Endothelial cell of umbilical vein (primary cell): ENCODE data around the gene BCR. TPM values are rescaled to one million over a fixed set of nuclear protein-coding genes. Genes with fewer than 3 reads are reported as not detected.

ENCODE experiments used
- BruUV-seq: library from RNA; stranded (reverse); fragments of 400-500 nt; replicated peaks from 2 replicates; lab custom pipeline; 2021; lab: Mats Ljungman, UMichigan
- CTCF ChIA-PET: fragments of 300-600, 350-600 bp; sonication (Branson Sonifier 250); formaldehyde crosslinking; loops from one replicate; lab custom pipeline; 2021; ENCODE audit warnings: antibody characterized with exemption, inconsistent platforms; lab: Charles Lee
- POLR2A ChIA-PET: fragments of 300-600, 350-600 bp; sonication (Branson Sonifier 250); formaldehyde crosslinking; loops from one replicate; lab custom pipeline; 2021; ENCODE audit warnings: antibody characterized with exemption, inconsistent platforms; lab: Charles Lee
- DNase-seq: peaks from one replicate; pipeline ENCODE4 v3.0.0-alpha.2; 2011; ENCODE audit warnings: low read depth, low spot score
- FAIRE-seq: peaks from 2 replicates; lab custom pipeline; 2011; peaks lifted over from hg19 to GRCh38; lab: Jason Lieb, UNC
- H2AFZ ChIP-seq: 2 replicates; pipeline ENCODE4 v1.6.0; 2012; ENCODE audit warnings: low read depth, low read length, control low read depth, inconsistent platforms
- H3K27ac ChIP-seq: 2 replicates; pipeline ENCODE4 v1.5.1; 2011; ENCODE audit warnings: low read depth, mild to moderate bottlenecking, control low read depth, low read length, moderate library complexity; ENCODE audit not compliant: insufficient read depth
- H3K27me3 ChIP-seq, 2 experiments: 2 replicates each; pipeline versions ENCODE4 v1.6.0 to v1.6.1; 2011; ENCODE audit warnings: low read length in 2 of 2, mixed read lengths in 1 of 2; ENCODE audit not compliant: control insufficient read depth in 2 of 2, insufficient read depth in 2 of 2
- H3K36me3 ChIP-seq, 2 experiments: 2 replicates in 1 of 2; 3 replicates in 1 of 2; pipeline ENCODE4 v1.5.1; 2011; ENCODE audit warnings: low read length in 2 of 2, mild to moderate bottlenecking in 1 of 2, moderate library complexity in 1 of 2; ENCODE audit not compliant: control insufficient read depth in 2 of 2, insufficient read depth in 2 of 2; ENCODE audit errors: extremely low read depth in 1 of 2
- H3K4me1 ChIP-seq: 3 replicates; pipeline ENCODE4 v1.5.1; 2011; ENCODE audit warnings: mild to moderate bottlenecking, low read length; ENCODE audit not compliant: control insufficient read depth, insufficient read depth; ENCODE audit errors: extremely low read depth
- H3K4me2 ChIP-seq: 2 replicates; pipeline ENCODE4 v1.6.1; 2011; ENCODE audit warnings: low read length, control low read depth, mixed read lengths; ENCODE audit not compliant: insufficient read depth
- H3K4me3 ChIP-seq, 3 experiments: fragments of 200-600 bp in 1 of 3; sonication (generic), shearing (Covaris generic) in 1 of 3; replicated peaks in 1 of 3; 2 replicates each; pipeline ENCODE4 v1.5.1; 2011 to 2016; ENCODE audit warnings: control low read depth in 3 of 3, low read length in 3 of 3, mild to moderate bottlenecking in 2 of 3, inconsistent platforms in 1 of 3, low read depth in 1 of 3, moderate library complexity in 1 of 3; ENCODE audit not compliant: insufficient read depth in 1 of 3
- H3K79me2 ChIP-seq: 2 replicates; pipeline ENCODE4 v1.6.0; 2012; ENCODE audit warnings: low read length, inconsistent platforms; ENCODE audit not compliant: control insufficient read depth, insufficient read depth
- H3K9ac ChIP-seq: replicated peaks from 2 replicates; pipeline ENCODE3; 2011; ENCODE audit warnings: low read length, control low read depth; ENCODE audit not compliant: insufficient read depth; ENCODE audit errors: extremely low read depth
- H3K9me1 ChIP-seq: replicated peaks from 3 replicates; pipeline ENCODE4 v1.6.0; 2011; ENCODE audit warnings: mild to moderate bottlenecking, low read length; ENCODE audit not compliant: control insufficient read depth, insufficient read depth; ENCODE audit errors: extremely low read depth
- H3K9me3 ChIP-seq: replicated peaks from 2 replicates; pipeline ENCODE4 v1.5.1; 2012; ENCODE audit warnings: low read length, inconsistent platforms; ENCODE audit not compliant: control insufficient read depth, insufficient read depth
- H4K20me1 ChIP-seq: replicated peaks from 2 replicates; pipeline ENCODE3; 2011; ENCODE audit warnings: mild to moderate bottlenecking, low read length; ENCODE audit not compliant: control insufficient read depth, insufficient read depth; ENCODE audit errors: extremely low read depth
- CTCF ChIP-seq, 2 donors: IDR thresholded peaks; 1 replicate in 1 of 2; 2 replicates in 1 of 2; pipeline ENCODE4 v1.5.1; 2011; ENCODE audit warnings: low read length in 2 of 2, mild to moderate bottlenecking in 2 of 2, moderate library complexity in 2 of 2, control low read depth in 1 of 2, inconsistent platforms in 1 of 2, low read depth in 1 of 2; ENCODE audit not compliant: insufficient read depth in 1 of 2; ENCODE audit errors: extremely low read depth in 1 of 2
- EZH2 ChIP-seq: IDR thresholded peaks from 2 replicates; pipeline ENCODE4 v1.6.1; 2012; ENCODE audit warnings: borderline replicate concordance, low read depth, mild to moderate bottlenecking, moderate library complexity, low read length, inconsistent platforms; ENCODE audit not compliant: severe bottlenecking
- FOS ChIP-seq: IDR thresholded peaks from 2 replicates; pipeline ENCODE4 v1.6.1; 2011; ENCODE audit warnings: mild to moderate bottlenecking, low read length, moderate library complexity, borderline replicate concordance; ENCODE audit not compliant: insufficient read depth
- GATA2 ChIP-seq: IDR thresholded peaks from 2 replicates; pipeline ENCODE4 v1.7.0; 2011; ENCODE audit warnings: low read depth, mild to moderate bottlenecking, moderate library complexity, mixed read lengths, low read length; ENCODE audit not compliant: insufficient read length, insufficient read depth
- JUN ChIP-seq: IDR thresholded peaks from 2 replicates; pipeline ENCODE4 v1.6.1; 2011; ENCODE audit warnings: borderline replicate concordance, low read depth; ENCODE audit not compliant: insufficient read length, insufficient read depth
- MAX ChIP-seq: IDR thresholded peaks from 2 replicates; pipeline ENCODE4 v1.6.1; 2011; ENCODE audit not compliant: insufficient read depth, insufficient read length
- MYC ChIP-seq: IDR thresholded peaks from one replicate; pipeline ENCODE4 v1.6.1; 2011; ENCODE audit warnings: mild to moderate bottlenecking, low read depth, low read length
- POLR2A ChIP-seq: IDR thresholded peaks from 2 replicates; pipeline ENCODE4 v1.6.1; 2012; ENCODE audit warnings: low read depth, mild to moderate bottlenecking, control low read depth, low read length
- POLR2AphosphoS5 ChIP-seq: IDR thresholded peaks from 2 replicates; pipeline ENCODE4 v1.6.1; 2012; ENCODE audit warnings: low read depth, mild to moderate bottlenecking, control low read depth, low read length, moderate library complexity; ENCODE audit not compliant: insufficient read depth
- dilution Hi-C: fragments of 300-500 bp; cut with MboI; formaldehyde crosslinking; loops from one replicate; pipeline ENCODE4 v1.15.0; 2019; ENCODE audit warnings: low sequenced_read_pairs; ENCODE audit not compliant: extremely low pct_ligation_motif_present
- intact Hi-C: fragments of 100-400 bp; cut with micrococcal nuclease; formaldehyde crosslinking; loops from one replicate; pipeline ENCODE4 v1.10.0; 2022
- polyA plus RNA-seq, 4 experiments: library from polyadenylated mRNA; depleted of rRNA in 3 of 4; stranded (reverse) in 3 of 4; unstranded in 1 of 4; fragments of >200 nt; gene quantifications; 2 replicates each; pipeline versions ENCODE4 v1.2.1 to v1.2.3, GENCODE V29; 2011 to 2012; ENCODE audit warnings: missing spikeins in 1 of 4
- total RNA-seq: library from RNA; stranded (reverse); gene quantifications from 2 replicates; pipeline ENCODE4 v1.2.3, GENCODE V29; 2021

Gene BCR
- total and polyA plus RNA-seq, 2 donors (not counting 3 experiments of a cell fraction or from before 2014, with no cell fraction given), result 129 to 141 TPM

GRCh38 chr22:23219317-23219716 is 39.0 kb downstream of the BCR start:
- CTCF ChIA-PET, result interaction anchor here (1.1 to 1.9 kb wide), 4 partner anchors 33 to 63 kb away, joined by 5 to 18 read pairs (median 6); no protein-coding TSS in a partner anchor
- TF ChIP-seq POLR2A (peak; percentile 41), GATA2 (no peak), EZH2 (no peak), MAX (no peak)
- Histone ChIP-seq H3K79me2 (peaks cover 91% of the 10 kb centered on the region), H4K20me1 (no peaks in the 10 kb centered on the region), H2AFZ (no peak overlapping the region), H3K4me2 (peak overlapping the region; percentile 11), H3K36me3 (no peaks in the 10 kb centered on the region), H3K9me3 (no peaks in the 10 kb centered on the region), H3K9me1 (no peaks in the 10 kb centered on the region), H3K27me3 (no peaks in the 10 kb centered on the region), H3K9ac (peak overlapping the region; percentile 10), H3K27ac (peak overlapping the region; percentile 84), H3K4me1 (peaks cover 92% of the 10 kb centered on the region), H3K4me3 (no peak overlapping the region)
- POLR2A ChIA-PET, result interaction anchor here (1.6 kb wide), 1 partner anchor 35 kb away, joined by 4 read pairs; no protein-coding TSS in a partner anchor
- intact Hi-C loops, result loop anchor here (1.0 kb wide), 3 partner anchors 21 to 86 kb away; no protein-coding TSS in a partner anchor
- no peak for DNase-seq
- dilution Hi-C loops, result no loop called here
- BruUV-seq, result no TSS peak
- FAIRE-seq, result no peak

GRCh38 chr22:23219822-23220484 is 39.6 kb downstream of the BCR start:
- H3K9ac ChIP-seq, result no peak overlapping the region
- peak overlapping the region; percentile 84 for H3K27ac ChIP-seq
- no peaks in the 10 kb centered on the region for H3K27me3 ChIP-seq
- FAIRE-seq (peak; percentile 79), DNase-seq (peak; percentile 73)
- H4K20me1 ChIP-seq, result no peaks in the 10 kb centered on the region
- H2AFZ ChIP-seq, result no peak overlapping the region
- TF ChIP-seq GATA2 (no peak), CTCF (IDR thresholded peaks at IDR 0.05; ENCODE audit: extremely low read depth in 1 of 2, insufficient read depth in 1 of 2, low read depth in 1 of 2, low read length in 2 of 2) (no peak), POLR2AphosphoS5 (peak; percentile 16), POLR2A (no peak), MYC (no peak), EZH2 (no peak), JUN (no peak), MAX (no peak), FOS (peak; percentile 40)
- no peaks in the 10 kb centered on the region for H3K36me3 ChIP-seq
- intact Hi-C loops (loop anchor here (1.0 kb wide), 3 partner anchors 20 to 85 kb away; no protein-coding TSS in a partner anchor), dilution Hi-C loops (no loop called here)
- H3K9me3 ChIP-seq, result no peaks in the 10 kb centered on the region
- H3K4me3 ChIP-seq, result no peak overlapping the region
- BruUV-seq, result no TSS peak
- peaks cover 92% of the 10 kb centered on the region for H3K4me1 ChIP-seq
- H3K9me1 ChIP-seq, result no peaks in the 10 kb centered on the region
- CTCF ChIA-PET, result interaction anchor here (0.7 to 1.5 kb wide), 4 partner anchors 9 to 45 kb away, joined by 3 to 5 read pairs (median 3); no protein-coding TSS in a partner anchor
- H3K79me2 ChIP-seq, result peaks cover 91% of the 10 kb centered on the region
- POLR2A ChIA-PET, result no interaction called here
- H3K4me2 ChIP-seq, result peak overlapping the region; percentile 37
